ENCODE results near the gene GMDS.

Gene GMDS

GRCh38 chr6:1624058-1624850, 621.2 kb downstream of the GMDS start:
- DNase-seq (ENCODE audit: low spot score): no peak

- DNase-seq (ENCODE audit: low spot score): no peak
Measured at GRCh38 chr6:1623769-1624057, 621.7 kb downstream of the GMDS start.

- no peak for DNase-seq (ENCODE audit: low spot score)
Measured at GRCh38 chr6:1622851-1623768, 622.3 kb downstream of the GMDS start.

- no peak for DNase-seq (ENCODE audit: low spot score)
Measured at GRCh38 chr6:1622220-1622850, 623.1 kb downstream of the GMDS start.

GRCh38 chr6:1621070-1621701, 624.2 kb downstream of the GMDS start:
- no peak for DNase-seq (ENCODE audit: low spot score)

GRCh38 chr6:1620504-1621069, 624.8 kb downstream of the GMDS start:
- DNase-seq (ENCODE audit: low spot score): no peak

GRCh38 chr6:1619673-1620503, 625.5 kb downstream of the GMDS start:
- DNase-seq (ENCODE audit: low spot score): no peak

GRCh38 chr6:1619098-1619672, 626.2 kb downstream of the GMDS start:
- no peak for DNase-seq (ENCODE audit: low spot score)

GRCh38 chr6:1618311-1619097, 626.9 kb downstream of the GMDS start:
- no peak for DNase-seq (ENCODE audit: low spot score)

- DNase-seq (ENCODE audit: low spot score): no peak
Measured at GRCh38 chr6:1617466-1618310, 627.7 kb downstream of the GMDS start.

- DNase-seq (ENCODE audit: low spot score): no peak
Measured at GRCh38 chr6:1616701-1617463, 628.5 kb downstream of the GMDS start.

GRCh38 chr6:1615853-1616420, 629.5 kb downstream of the GMDS start:
- DNase-seq (ENCODE audit: low spot score): no peak

GRCh38 chr6:1615151-1615852, 630.1 kb downstream of the GMDS start:
- DNase-seq (ENCODE audit: low spot score): no peak

GRCh38 chr6:1614448-1615150, 630.8 kb downstream of the GMDS start:
- DNase-seq (ENCODE audit: low spot score): no peak

GRCh38 chr6:1613688-1614447, 631.5 kb downstream of the GMDS start:
- DNase-seq (ENCODE audit: low spot score): no peak

GRCh38 chr6:1613346-1613687, 632.1 kb downstream of the GMDS start:
- DNase-seq (ENCODE audit: low spot score): no peak
